GM18502 (cell line): ENCODE data around the gene DAPK2.
"Not testable (repeated sequence)": the region's sequence is repeated elsewhere in the genome, so short reads cannot be mapped to it uniquely, and the experiment has no call there.

Experiments
- ATAC-seq: cut with Tn5 transposase; IDR thresholded peaks from one replicate; pipeline ENCODE4 v1.9.1; 2021; ENCODE audit warnings: mild to moderate bottlenecking; ENCODE audit not compliant: unreplicated experiment, poor library complexity

Gene DAPK2

GRCh38 chr15:64046421-64047153 is at the start of gene DAPK2:
TSS of gene DAPK2 (minus strand) at chr15:64046485. CDS start at chr15:64040261, 6,224 bp downstream.
- ATAC-seq, result peak; percentile 59

GRCh38 chr15:64095431-64095794 is 49.1 kb upstream of the DAPK2 start:
- no peak for ATAC-seq

- peak; percentile 67 for ATAC-seq
Measured at GRCh38 chr15:64093627-64094417, 47.5 kb upstream of the DAPK2 start, which contains the start of gene CIAO2A. TSS of gene CIAO2A (minus strand) at chr15:64093838. CDS start at chr15:64093768, 70 bp downstream.

GRCh38 chr15:64092864-64093626 is 46.8 kb upstream of the DAPK2 start:
- peak; percentile 2 for ATAC-seq

- ATAC-seq, result no peak
Measured at GRCh38 chr15:64092075-64092820, 46.0 kb upstream of the DAPK2 start.

- ATAC-seq, result no peak
Measured at GRCh38 chr15:64090527-64090926, 44.2 kb upstream of the DAPK2 start.

- no peak for ATAC-seq
Measured at GRCh38 chr15:64089543-64090280, 43.4 kb upstream of the DAPK2 start.

- no peak for ATAC-seq
Measured at GRCh38 chr15:64082757-64083156, 36.5 kb upstream of the DAPK2 start.

- not testable (repeated sequence) for ATAC-seq
Measured at GRCh38 chr15:64073496-64073895, 27.2 kb upstream of the DAPK2 start.

- ATAC-seq, result no peak
Measured at GRCh38 chr15:64072812-64073211, 26.5 kb upstream of the DAPK2 start.

GRCh38 chr15:64071931-64072765 is 25.9 kb upstream of the DAPK2 start:
- ATAC-seq, result no peak

- ATAC-seq, result no peak
Measured at GRCh38 chr15:64070965-64071851, 24.9 kb upstream of the DAPK2 start.

- ATAC-seq, result no peak
Measured at GRCh38 chr15:64070106-64070505, 23.8 kb upstream of the DAPK2 start.

GRCh38 chr15:64068133-64068532 is 21.8 kb upstream of the DAPK2 start:
- ATAC-seq, result no peak

- peak; percentile 54 for ATAC-seq
Measured at GRCh38 chr15:64067564-64068030, 21.3 kb upstream of the DAPK2 start.

GRCh38 chr15:64066451-64066850 is 20.2 kb upstream of the DAPK2 start:
- ATAC-seq, result no peak

GRCh38 chr15:64060716-64061115 is 14.4 kb upstream of the DAPK2 start:
- ATAC-seq, result no peak
